Tracheal epithelial cell (primary cell): ENCODE measurements around the gene KRTAP2-4. TPM values are rescaled to one million over a fixed set of nuclear protein-coding genes. Genes with fewer than 3 reads are reported as not detected.

Experiments
- total RNA-seq: library from RNA; depleted of rRNA; stranded (reverse); fragments of >200 nt; gene quantifications from 2 replicates; pipeline ENCODE4 v1.2.1, GENCODE V29; 2014

The KRTAP2-4 gene
- not detected in 2 replicates for total RNA-seq

GRCh38 chr17:41065829-41066624 lies at the start of gene KRTAP2-4:
Gene KRTAP2-4 (minus strand): TSS chr17:41065879. CDS start chr17:41065845, 34 bp downstream.

GRCh38 chr17:41105347-41105746 lies 39.7 kb upstream of the KRTAP2-4 start, which contains the start of gene KRTAP4-9:
Gene KRTAP4-9 (plus strand): TSS chr17:41105389. CDS start chr17:41105389, 0 bp downstream.

GRCh38 chr17:41101586-41102259 lies 36.0 kb upstream of the KRTAP2-4 start, which contains the start of gene KRTAP4-16:
Gene KRTAP4-16 (minus strand): TSS chr17:41102209. CDS start chr17:41102209, 0 bp downstream.

GRCh38 chr17:41098042-41098441 lies 32.4 kb upstream of the KRTAP2-4 start, which contains the start of gene KRTAP4-8:
Gene KRTAP4-8 (minus strand): TSS chr17:41098142. CDS start chr17:41098084, 58 bp downstream.

GRCh38 chr17:41084100-41084856 lies 18.6 kb upstream of the KRTAP2-4 start, which contains the start of gene KRTAP4-7:
Gene KRTAP4-7 (plus strand): TSS chr17:41084150. CDS start chr17:41084207, 57 bp downstream.

GRCh38 chr17:41060052-41060604 lies 5.6 kb downstream of the KRTAP2-4 start, which contains the start of gene KRTAP2-3:
Gene KRTAP2-3 (minus strand): TSS chr17:41060114. CDS start chr17:41060050, 64 bp downstream.

GRCh38 chr17:41055130-41055529 lies 10.5 kb downstream of the KRTAP2-4 start, which contains the start of gene KRTAP2-2:
Gene KRTAP2-2 (minus strand): TSS chr17:41055230. CDS start chr17:41055211, 19 bp downstream.

GRCh38 chr17:41046735-41047465 lies 18.8 kb downstream of the KRTAP2-4 start, which contains the start of gene KRTAP2-1:
Gene KRTAP2-1 (minus strand): TSS chr17:41047316. CDS start chr17:41047267, 49 bp downstream.

GRCh38 chr17:41040783-41041571 lies 24.7 kb downstream of the KRTAP2-4 start, which contains the start of gene KRTAP1-1:
Gene KRTAP1-1 (minus strand): TSS chr17:41041450. CDS start chr17:41041397, 53 bp downstream.

GRCh38 chr17:41034346-41034935 lies 31.2 kb downstream of the KRTAP2-4 start, which contains the start of gene KRTAP1-3:
Gene KRTAP1-3 (minus strand): TSS chr17:41034874. CDS start chr17:41034821, 53 bp downstream.

GRCh38 chr17:41029633-41030245 lies 35.9 kb downstream of the KRTAP2-4 start, which contains the start of gene KRTAP1-4:
Gene KRTAP1-4 (minus strand): TSS chr17:41030195. CDS start chr17:41030078, 117 bp downstream.

GRCh38 chr17:41026715-41027471 lies 38.8 kb downstream of the KRTAP2-4 start, which contains the start of gene KRTAP1-5:
Gene KRTAP1-5 (minus strand): TSS chr17:41027208. CDS start chr17:41027155, 53 bp downstream.

Other genes with a start within 250 kb of the KRTAP2-4 start
- 2.3 and 2.9 TPM in 2 replicates for gene KRT10, start 243.3 kb downstream of the KRTAP2-4 start, total RNA-seq
- not detected in 2 replicates for gene KRT12, start 198.7 kb downstream of the KRTAP2-4 start, total RNA-seq
- not detected in 2 replicates for gene KRT20, start 180.6 kb downstream of the KRTAP2-4 start, total RNA-seq
- 7.2 and 148 TPM in 2 replicates for gene KRT23, start 128.2 kb downstream of the KRTAP2-4 start, total RNA-seq
- not detected in 2 replicates for gene KRT39, start 98.9 kb downstream of the KRTAP2-4 start, total RNA-seq
- not detected in 2 replicates for gene KRT40, start 81.6 kb downstream of the KRTAP2-4 start, total RNA-seq
- gene KRTAP3-3, start 71.7 kb downstream of the KRTAP2-4 start, total RNA-seq = not detected in 2 replicates
- not detected in 2 replicates for gene KRTAP3-2, start 66.0 kb downstream of the KRTAP2-4 start, total RNA-seq
- gene KRTAP3-1, start 56.8 kb downstream of the KRTAP2-4 start, total RNA-seq = not detected in 2 replicates
- 0.24 TPM in 1 of 2 replicates, not detected in the other for gene KRTAP1-5, start 38.7 kb downstream of the KRTAP2-4 start, total RNA-seq
- gene KRTAP1-4, start 35.7 kb downstream of the KRTAP2-4 start, total RNA-seq = not detected in 2 replicates
- gene KRTAP1-3, start 31.0 kb downstream of the KRTAP2-4 start, total RNA-seq = not detected in 2 replicates
- gene KRTAP1-1, start 24.4 kb downstream of the KRTAP2-4 start, total RNA-seq = 0.24 TPM in 1 of 2 replicates, not detected in the other
- not detected in 2 replicates for gene KRTAP2-1, start 18.6 kb downstream of the KRTAP2-4 start, total RNA-seq
- not detected in 2 replicates for gene KRTAP2-2, start 10.6 kb downstream of the KRTAP2-4 start, total RNA-seq
- 2.9 TPM in 1 of 2 replicates, not detected in the other for gene KRTAP2-3, start 5.8 kb downstream of the KRTAP2-4 start, total RNA-seq
- gene KRTAP4-7, start 18.3 kb upstream of the KRTAP2-4 start, total RNA-seq = not detected in 2 replicates
- gene KRTAP4-8, start 32.3 kb upstream of the KRTAP2-4 start, total RNA-seq = not detected in 2 replicates
- gene KRTAP4-16, start 36.3 kb upstream of the KRTAP2-4 start, total RNA-seq = not detected in 2 replicates
- gene KRTAP4-9, start 39.5 kb upstream of the KRTAP2-4 start, total RNA-seq = not detected in 2 replicates
- not detected in 2 replicates for gene KRTAP4-11, start 52.5 kb upstream of the KRTAP2-4 start, total RNA-seq
- not detected in 2 replicates for gene KRTAP4-12, start 58.3 kb upstream of the KRTAP2-4 start, total RNA-seq
- not detected in 2 replicates for gene KRTAP4-6, start 74.7 kb upstream of the KRTAP2-4 start, total RNA-seq
- gene KRTAP4-5, start 83.9 kb upstream of the KRTAP2-4 start, total RNA-seq = not detected in 2 replicates
- gene KRTAP4-4, start 94.9 kb upstream of the KRTAP2-4 start, total RNA-seq = not detected in 2 replicates
- gene KRTAP4-3, start 102.3 kb upstream of the KRTAP2-4 start, total RNA-seq = not detected in 2 replicates
- not detected in 2 replicates for gene KRTAP4-2, start 112.3 kb upstream of the KRTAP2-4 start, total RNA-seq
- gene KRTAP4-1, start 119.0 kb upstream of the KRTAP2-4 start, total RNA-seq = not detected in 2 replicates
- not detected in 2 replicates for gene KRTAP9-1, start 124.0 kb upstream of the KRTAP2-4 start, total RNA-seq
- not detected in 2 replicates for gene KRTAP9-2, start 160.8 kb upstream of the KRTAP2-4 start, total RNA-seq
- not detected in 2 replicates for gene KRTAP9-3, start 166.6 kb upstream of the KRTAP2-4 start, total RNA-seq
- not detected in 2 replicates for gene KRTAP9-8, start 172.1 kb upstream of the KRTAP2-4 start, total RNA-seq
- gene KRTAP9-4, start 183.8 kb upstream of the KRTAP2-4 start, total RNA-seq = not detected in 2 replicates
- gene KRTAP9-9, start 189.5 kb upstream of the KRTAP2-4 start, total RNA-seq = not detected in 2 replicates
- not detected in 2 replicates for gene KRTAP9-6, start 199.5 kb upstream of the KRTAP2-4 start, total RNA-seq
- gene KRTAP9-7, start 209.8 kb upstream of the KRTAP2-4 start, total RNA-seq = not detected in 2 replicates
- gene KRTAP29-1, start 237.0 kb upstream of the KRTAP2-4 start, total RNA-seq = not detected in 2 replicates
- not detected in 2 replicates for gene KRTAP16-1, start 243.4 kb upstream of the KRTAP2-4 start, total RNA-seq
- 0.24 TPM in 1 of 2 replicates, not detected in the other for gene KRTAP17-1, start 249.8 kb upstream of the KRTAP2-4 start, total RNA-seq